Activated CD8-positive, alpha-beta memory T cell treated with anti-CD3 and anti-CD28 coated beads for 24 hours (primary cell): ENCODE data around the gene RGS13.
"Not testable (repeated sequence)": the region's sequence is repeated elsewhere in the genome, so short reads cannot be mapped to it uniquely, and the experiment has no call there.

Experiments used
- DNase-seq: peaks from one replicate; pipeline ENCODE4 v3.0.0-alpha.2; 2020

The RGS13 gene

DNA sequence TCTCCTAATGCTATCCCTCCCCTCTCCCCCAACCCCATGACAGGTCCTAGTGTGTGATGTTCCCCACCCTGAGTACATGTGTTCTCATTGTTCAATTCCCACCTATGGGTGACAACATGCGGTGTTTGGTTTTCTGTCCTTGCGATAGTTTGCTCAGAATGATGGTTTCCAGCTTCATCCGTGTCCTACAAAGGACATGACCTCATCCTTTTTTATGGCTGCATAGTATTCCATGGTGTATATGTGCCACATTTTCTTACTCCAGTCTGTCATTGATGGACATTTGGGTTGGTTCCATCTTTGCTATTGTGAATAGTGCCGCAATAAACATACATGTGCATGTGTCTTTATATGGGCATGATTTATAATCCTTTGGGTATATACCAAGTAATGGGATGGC is 47.1 kb downstream of the RGS13 start:
- not testable (repeated sequence) for DNase-seq

DNA sequence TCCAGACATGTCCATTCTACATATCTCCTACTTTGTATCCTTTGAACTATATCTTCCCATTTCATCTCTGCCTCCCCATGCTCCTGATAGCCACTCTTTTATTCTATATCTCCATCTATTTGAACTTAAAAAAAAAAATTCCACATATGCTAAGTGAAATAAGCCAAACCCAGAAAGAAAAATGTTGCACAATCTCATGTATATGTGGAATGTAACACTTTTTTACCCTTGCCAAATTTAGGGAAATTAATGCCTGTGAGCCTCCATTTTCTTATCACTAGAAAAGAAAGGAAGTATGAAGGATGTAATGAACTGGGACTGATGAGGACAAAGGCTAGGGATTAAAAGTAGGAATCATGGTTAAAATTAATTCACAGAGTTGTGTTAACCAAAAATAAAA is 53.5 kb downstream of the RGS13 start:
- no peak for DNase-seq

DNA sequence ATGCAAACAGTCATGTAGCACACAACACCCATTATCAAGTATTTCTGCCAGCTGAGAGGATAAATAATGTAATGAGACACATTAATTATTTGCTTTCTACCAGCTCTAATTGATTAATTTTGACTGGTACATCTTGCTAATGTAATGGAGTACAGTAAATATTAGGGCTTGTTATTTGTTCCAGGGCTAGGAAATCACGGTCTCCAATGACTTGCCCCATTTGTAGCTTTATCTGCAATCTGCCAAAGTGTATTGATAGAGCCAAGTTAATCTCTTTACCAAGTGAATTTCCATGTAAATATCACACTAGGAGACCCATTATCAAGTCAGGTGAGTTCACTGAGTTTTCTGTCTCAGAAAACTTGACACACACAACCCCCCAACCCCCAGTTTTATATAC is 55.1 kb downstream of the RGS13 start:
- no peak for DNase-seq

DNA sequence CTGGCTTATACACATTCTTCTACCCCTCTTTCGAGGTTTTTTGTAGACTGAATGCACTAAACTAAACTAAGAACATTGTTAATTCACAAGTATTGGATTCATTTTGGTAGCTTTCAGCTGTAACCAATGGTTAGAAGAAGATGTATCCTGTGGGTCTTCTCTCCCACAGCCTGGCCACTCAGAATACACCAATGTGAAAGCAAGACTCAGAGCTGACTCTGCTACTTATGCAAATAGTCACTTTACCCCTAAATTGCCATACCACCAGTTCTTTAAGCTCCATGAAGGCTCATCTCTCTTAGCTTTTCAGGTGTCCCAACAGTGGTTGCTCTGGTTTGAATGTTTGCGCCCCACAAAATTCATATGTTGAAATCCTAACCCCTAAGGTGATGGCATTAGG is 60.1 kb downstream of the RGS13 start:
- DNase-seq, result no peak

DNA sequence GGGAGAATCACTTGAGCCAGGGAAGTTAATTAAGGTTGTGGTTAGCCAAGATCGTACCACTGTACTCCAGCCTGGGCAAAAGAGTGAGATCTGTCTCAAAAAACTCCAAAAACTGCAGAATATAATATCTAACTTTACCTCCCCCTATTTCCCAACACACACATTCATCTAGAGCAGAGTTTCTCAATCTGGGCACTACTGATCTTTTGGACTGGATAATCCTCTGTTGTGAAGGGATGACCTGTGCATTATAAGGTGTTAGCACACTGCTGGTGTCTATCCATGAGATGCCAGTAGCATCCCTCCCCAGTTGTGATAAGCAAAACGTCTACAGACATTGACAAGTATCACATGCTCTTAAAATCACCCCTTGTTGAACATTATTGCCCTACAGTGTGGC is 61.8 kb downstream of the RGS13 start:
- no peak for DNase-seq

DNA sequence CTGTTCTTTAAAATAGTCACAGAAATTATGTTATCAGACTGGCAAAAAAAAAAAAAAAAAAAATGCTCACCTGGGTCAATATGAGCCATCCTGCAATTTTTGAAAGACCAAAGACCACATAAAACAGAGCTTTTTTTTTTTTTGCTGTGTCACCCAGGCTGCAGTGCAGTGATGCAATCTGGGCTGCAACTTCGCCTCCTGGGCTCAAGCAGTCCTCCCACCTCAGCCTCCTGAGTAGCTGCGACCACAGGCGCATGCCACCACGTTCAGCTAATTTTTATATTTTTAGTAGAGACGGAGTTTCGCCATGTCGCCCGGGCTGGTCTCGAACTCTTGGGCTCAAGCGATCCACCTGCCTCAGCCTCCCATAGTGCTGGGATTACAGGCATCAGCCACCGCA is 62.8 kb downstream of the RGS13 start:
- DNase-seq, result no peak

DNA sequence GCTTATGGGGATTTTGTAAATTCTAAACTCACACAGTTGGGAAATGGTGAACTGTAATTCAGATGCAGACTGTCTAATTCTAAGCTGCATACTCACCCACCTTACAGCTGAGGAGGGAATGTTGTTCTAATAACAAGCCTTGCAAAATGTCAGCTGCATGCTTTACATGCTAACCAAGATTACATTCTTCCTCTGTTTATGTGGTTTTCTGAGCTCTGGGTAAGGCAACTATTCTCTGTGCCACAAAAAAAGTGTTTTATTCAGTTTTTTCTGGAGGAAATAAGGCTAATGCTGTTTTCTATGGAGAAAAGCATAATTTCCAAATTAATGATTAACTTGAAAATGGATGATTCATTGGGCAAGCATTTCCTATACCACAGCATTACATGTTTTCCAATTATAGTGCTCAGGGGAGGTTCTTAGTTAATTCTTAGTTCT is 64.9 kb downstream of the RGS13 start:
- no peak for DNase-seq

DNA sequence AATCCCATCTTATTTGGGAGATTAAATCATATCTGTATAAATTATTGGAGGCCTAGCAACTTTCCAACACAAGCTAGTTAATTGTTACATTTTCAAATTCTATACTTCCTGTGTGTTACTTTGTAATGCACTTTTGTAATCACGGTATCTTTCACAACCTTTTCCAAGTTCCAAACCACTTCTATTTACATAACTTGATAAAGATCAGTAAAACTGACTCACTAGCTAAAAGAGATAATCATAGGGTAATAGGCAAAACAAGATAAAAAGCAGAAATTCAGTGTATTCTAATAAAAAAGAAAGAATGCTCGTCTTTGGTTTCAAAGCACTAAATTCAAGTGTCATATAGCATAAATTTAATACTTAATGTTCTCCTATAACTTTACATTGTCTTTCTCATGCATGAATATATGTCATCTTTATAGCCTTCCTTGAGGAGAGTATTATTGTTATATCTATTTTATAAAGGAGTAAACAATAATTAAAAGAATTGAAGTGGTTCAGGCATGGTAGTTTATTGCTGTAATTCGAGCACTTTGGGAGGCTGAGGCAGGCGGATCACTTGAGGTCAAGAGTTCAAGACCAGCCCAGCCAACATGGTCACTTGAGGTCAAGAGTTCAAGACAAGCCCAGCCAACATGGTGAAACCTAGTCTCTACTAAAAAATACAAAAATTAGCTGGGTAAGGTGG is 66.4 kb downstream of the RGS13 start:
- no peak for DNase-seq

DNA sequence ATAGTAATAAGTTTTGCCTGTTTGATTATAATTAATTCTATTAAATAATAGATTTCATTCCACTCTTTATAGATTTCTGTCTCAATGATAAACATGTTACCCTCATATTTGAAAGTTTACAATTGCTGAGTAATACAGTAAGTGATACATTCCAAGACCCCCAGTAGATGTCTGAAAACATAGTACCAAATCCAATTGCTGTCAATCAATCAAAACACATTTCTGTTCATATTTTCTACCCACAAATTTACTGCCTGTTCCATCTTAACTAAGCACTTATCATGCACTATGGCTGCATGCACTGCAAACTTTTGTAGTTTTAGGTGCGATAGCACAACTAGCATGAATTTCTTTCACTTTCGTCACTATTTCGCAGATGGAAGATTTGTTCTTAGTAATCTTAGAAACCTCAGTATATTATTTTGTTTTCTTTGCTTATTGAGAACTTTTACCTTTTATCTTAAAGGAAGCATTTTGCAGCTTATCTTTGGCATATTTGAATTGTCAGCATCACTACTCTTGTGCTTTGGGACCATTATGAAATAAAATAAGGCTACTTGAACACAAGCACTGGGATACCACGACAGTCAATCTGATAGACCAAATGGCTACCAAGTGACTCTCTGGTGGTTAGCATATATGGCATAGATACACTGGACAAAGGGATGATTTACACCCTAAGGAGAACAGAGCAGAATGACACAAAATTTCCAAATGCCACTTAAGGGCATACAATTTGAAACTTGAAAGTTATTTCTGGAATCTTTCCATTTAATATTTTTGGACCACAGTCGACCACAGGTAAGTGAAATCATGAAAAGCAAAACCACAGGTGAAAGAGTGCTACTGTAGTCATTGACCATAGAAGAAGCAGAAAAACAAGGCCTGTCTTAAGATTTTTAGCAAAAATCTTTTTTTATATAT is 67.6 kb downstream of the RGS13 start:
- no peak for DNase-seq

DNA sequence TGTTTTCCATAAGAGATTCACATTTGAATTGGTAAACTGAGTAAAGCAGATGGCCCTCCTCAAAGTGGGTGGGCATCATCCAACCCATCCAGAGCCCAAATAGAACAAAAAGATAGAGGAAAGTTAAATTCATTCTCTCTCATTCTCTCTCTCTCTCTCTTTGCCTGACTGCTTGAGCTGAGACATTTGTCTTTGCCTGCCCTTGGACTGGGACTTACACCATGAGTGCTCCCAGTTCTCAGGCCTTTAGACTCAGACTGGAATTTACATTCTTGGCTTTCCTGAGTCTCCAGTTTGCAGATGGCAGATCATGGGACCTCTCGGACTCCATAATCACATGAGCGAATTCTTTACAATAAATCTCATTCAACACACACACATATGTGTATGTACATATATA is 69.6 kb downstream of the RGS13 start:
- DNase-seq, result no peak

DNA sequence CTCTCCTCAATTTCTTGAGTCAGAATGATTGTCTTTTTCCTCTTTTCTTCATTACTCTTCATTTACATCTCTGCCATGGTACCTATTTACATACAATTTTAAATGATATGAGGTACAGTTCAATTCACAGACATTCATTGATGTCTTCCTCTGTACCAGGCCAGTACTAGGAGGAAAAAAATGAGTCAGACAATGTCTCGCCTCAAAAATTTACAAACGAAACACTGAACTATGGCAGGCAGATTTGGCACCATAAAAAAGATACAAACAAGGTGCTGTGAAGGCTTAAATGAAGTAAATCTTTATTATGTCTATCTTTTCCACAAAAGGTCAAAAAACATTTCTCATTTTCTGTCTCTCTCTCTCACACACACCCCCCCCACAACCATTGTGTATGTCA is 71.0 kb downstream of the RGS13 start:
- no peak for DNase-seq

DNA sequence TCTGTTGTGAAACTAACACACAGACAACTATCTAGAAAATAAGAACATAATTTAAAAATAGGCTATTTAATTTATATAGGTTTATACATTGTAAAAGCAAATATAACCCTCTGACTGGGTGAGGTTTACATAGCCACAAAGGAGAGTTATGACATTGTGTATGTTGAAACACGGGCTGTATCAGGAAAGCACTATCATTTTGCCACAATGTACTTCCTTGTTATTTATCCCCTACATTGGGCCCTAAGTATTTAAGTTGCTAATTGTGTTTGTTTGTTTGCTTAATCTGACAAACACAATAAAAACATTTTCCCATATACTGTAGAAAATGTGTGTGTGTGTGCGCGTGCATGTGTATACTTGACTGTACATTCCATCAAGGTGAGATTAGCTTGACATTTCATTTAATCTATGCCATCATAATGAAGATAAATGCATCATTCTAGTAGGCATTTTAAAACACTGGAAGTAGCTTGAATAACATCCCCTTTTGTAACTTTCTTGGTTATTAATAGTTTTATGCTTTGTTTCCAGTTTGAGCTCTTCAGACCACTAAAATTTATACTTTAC is 72.1 kb downstream of the RGS13 start:
- no peak for DNase-seq

DNA sequence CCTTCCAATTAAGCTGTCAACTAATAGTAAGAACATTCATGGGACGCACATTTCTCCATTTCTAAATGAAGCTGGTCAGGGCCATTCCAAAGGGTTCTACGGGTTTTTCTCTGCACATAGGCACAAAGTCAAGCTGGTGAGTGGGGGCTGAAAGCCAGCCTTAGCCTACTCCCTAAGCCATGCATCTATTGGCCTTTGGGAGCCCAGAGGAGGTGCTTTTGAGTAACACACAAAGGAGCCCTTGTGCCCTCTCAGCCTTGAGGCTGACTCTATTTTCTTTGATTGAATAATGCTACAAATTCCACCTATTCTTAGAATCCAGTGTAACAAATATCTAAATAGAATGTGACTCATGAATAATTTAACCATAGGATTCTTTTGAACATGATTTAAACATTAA is 73.6 kb downstream of the RGS13 start:
- DNase-seq, result no peak
